Measurements from ENCODE around the gene PSMC1. TPM values are rescaled to one million over a fixed set of nuclear protein-coding genes. Genes with fewer than 3 reads are reported as not detected.

The PSMC1 gene
- total and polyA plus RNA-seq, 2 of the 4 experiments (the other 2 are of a cell fraction), result 181 to 194 TPM

DNA sequence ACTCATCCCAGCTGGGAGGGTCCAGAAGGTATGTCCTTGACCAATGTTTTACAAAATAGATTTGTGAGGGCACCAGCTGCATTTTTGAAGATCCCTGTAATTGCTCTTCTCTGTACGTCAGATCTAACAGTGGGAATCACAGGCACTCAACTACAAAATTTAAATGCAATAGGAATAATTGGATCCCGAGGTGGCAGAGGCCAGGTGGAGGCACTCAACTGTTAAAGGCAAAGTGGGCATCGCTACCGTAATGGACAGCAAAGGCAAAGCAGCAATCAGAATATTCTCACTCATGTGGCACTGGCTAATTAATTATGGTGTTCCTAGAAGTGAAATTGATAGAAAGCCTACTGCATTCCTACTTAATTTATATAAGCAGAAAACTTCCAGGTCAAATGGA is 27.9 kb upstream of the PSMC1 start:
- in situ Hi-C loops (cut with MboI; ENCODE audit: low sequenced_read_pairs), result loop anchor here (10.0 kb wide), 1 partner anchor 244 kb away; no protein-coding TSS in a partner anchor
- ChIA-PET CTCF (no interaction called here), POLR2A (ENCODE audit: unreplicated experiment) (no interaction called here)
- no peak overlapping the region for H3K9ac ChIP-seq (ENCODE audit: low read depth, low read length)
- intact Hi-C loops (cut with micrococcal nuclease), result no loop called here
- H4K91ac ChIP-seq (ENCODE audit: insufficient read depth, low read depth, low read length), result no peak overlapping the region
- no peak overlapping the region for H4K5ac ChIP-seq (ENCODE audit: low read depth, low read length)
- no peak overlapping the region for H4K8ac ChIP-seq (ENCODE audit: low read depth in 2 of 2, low read length in 2 of 2)
- H3K4ac ChIP-seq (ENCODE audit: low read depth, low read length), result no peak overlapping the region
- no TSS peak for BruUV-seq (replicated peaks)
- H3K4me2 ChIP-seq (ENCODE audit: low read depth, low read length), result no peak overlapping the region
- dilution Hi-C loops (cut with HindIII; ENCODE audit: low sequenced_read_pairs, unreplicated experiment), result no loop called here
- no peaks in the 10 kb centered on the region for H3K9me3 ChIP-seq (ENCODE audit: control insufficient read depth, insufficient read depth, low read length)
- H2AK9ac ChIP-seq (replicated peaks; ENCODE audit: low read depth, low read length, poor library complexity), result no peak overlapping the region
- no peak overlapping the region for H2BK20ac ChIP-seq (ENCODE audit: low read depth, low read length)
- no peak overlapping the region for H2BK15ac ChIP-seq (ENCODE audit: low read depth, low read length)
- H3K27ac ChIP-seq (ENCODE audit: insufficient read depth, low read length), result no peak overlapping the region
- DNase-seq, result no peak
- no peaks in the 10 kb centered on the region for H3K9me1 ChIP-seq (ENCODE audit: insufficient read depth, low read length)
- no peaks in the 10 kb centered on the region for H4K20me1 ChIP-seq (ENCODE audit: insufficient read depth, low read length)
- no peak overlapping the region for H2AFZ ChIP-seq (replicated peaks; ENCODE audit: low read length, poor library complexity)
- H3K27me3 ChIP-seq (ENCODE audit: control insufficient read depth, insufficient read depth, low read length), result peaks cover 1% of the 10 kb centered on the region
- WGBS, 2 experiments (ENCODE audit: extremely low coverage in 2 of 2, insufficient read length in 1 of 2), result no CpG with 5 or more reads among the region's 4 CpGs
- no peak overlapping the region for H2BK120ac ChIP-seq (ENCODE audit: low read depth, low read length)
- no peaks in the 10 kb centered on the region for H3K4me1 ChIP-seq (ENCODE audit: control insufficient read depth, insufficient read depth, low read length)
- no peak overlapping the region for H3K56ac ChIP-seq (ENCODE audit: extremely low read depth, insufficient read depth, low read length)
- no peaks in the 10 kb centered on the region for H3K36me3 ChIP-seq (ENCODE audit: control insufficient read depth, insufficient read depth, low read length)
- H3K79me1 ChIP-seq (ENCODE audit: low read depth in 1 of 2, low read length in 2 of 2), result no peaks in the 10 kb centered on the region
- no peak overlapping the region for H3K4me3 ChIP-seq (ENCODE audit: insufficient read depth, low read depth, low read length)
- ATAC-seq (ENCODE audit: low read depth), result no peak
- H3K23ac ChIP-seq (ENCODE audit: low read depth, low read length), result no peak overlapping the region
- no peak overlapping the region for H3K18ac ChIP-seq (ENCODE audit: low read depth, low read length)
- no peak overlapping the region for H3K14ac ChIP-seq (replicated peaks; ENCODE audit: low read depth, low read length)
- TF ChIP-seq NFE2L2 (IDR thresholded peaks at IDR 0.05; ENCODE audit: low read depth, low read length), result no peak
- TF ChIP-seq CEBPB (IDR thresholded peaks at IDR 0.05; ENCODE audit: low read depth, low read length), result no peak
- TF ChIP-seq FOS (IDR thresholded peaks at IDR 0.05; ENCODE audit: low read depth, low read length), result no peak
- no peak for TF ChIP-seq CTCF (conservative IDR thresholded peaks at IDR 0.05; ENCODE audit: low read depth, low read length)
- TF ChIP-seq SMC3 (IDR thresholded peaks at IDR 0.05; ENCODE audit: low read depth, low read length), result no peak
- TF ChIP-seq BHLHE40 (IDR thresholded peaks at IDR 0.05; ENCODE audit: low read depth, low read length), result no peak
- TF ChIP-seq, protein P1, sequence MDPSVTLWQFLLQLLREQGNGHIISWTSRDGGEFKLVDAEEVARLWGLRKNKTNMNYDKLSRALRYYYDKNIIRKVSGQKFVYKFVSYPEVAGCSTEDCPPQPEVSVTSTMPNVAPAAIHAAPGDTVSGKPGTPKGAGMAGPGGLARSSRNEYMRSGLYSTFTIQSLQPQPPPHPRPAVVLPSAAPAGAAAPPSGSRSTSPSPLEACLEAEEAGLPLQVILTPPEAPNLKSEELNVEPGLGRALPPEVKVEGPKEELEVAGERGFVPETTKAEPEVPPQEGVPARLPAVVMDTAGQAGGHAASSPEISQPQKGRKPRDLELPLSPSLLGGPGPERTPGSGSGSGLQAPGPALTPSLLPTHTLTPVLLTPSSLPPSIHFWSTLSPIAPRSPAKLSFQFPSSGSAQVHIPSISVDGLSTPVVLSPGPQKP (IDR thresholded peaks at IDR 0.05; ENCODE audit: borderline replicate concordance, low read depth, low read length), result no peak
- no peak for TF ChIP-seq RAD21 (IDR thresholded peaks at IDR 0.05; ENCODE audit: low read length)
- no peak overlapping the region for H2BK5ac ChIP-seq (ENCODE audit: low read depth, low read length, poor library complexity, severe bottlenecking)
- H2AK5ac ChIP-seq (ENCODE audit: low read depth, low read length), result no peak overlapping the region

Data from IMR-90 (cell line).